Measurements from ENCODE around the gene ARSI.

ARSI gene

GRCh38 chr5:150246429-150246828, 56.3 kb downstream of the ARSI start:
- no peaks in the 10 kb centered on the region for H3K79me1 ChIP-seq (ENCODE audit: low read depth, low read length)
- no peak overlapping the region for H3K9ac ChIP-seq (ENCODE audit: low read depth, low read length, poor library complexity)
- no peak overlapping the region for H3K4me2 ChIP-seq (ENCODE audit: insufficient read depth, low read length, poor library complexity, severe bottlenecking)
- WGBS, 2 donors (ENCODE audit: extremely low coverage in 2 of 2, insufficient read length in 2 of 2, insufficient replicate concordance in 1 of 2), result no CpG with 5 or more reads among the region's 5 CpGs
- H3K4me3 ChIP-seq (ENCODE audit: low read length in 2 of 2), result no peak overlapping the region
- no peak overlapping the region for H2BK12ac ChIP-seq (ENCODE audit: low read length)
- H3K27ac ChIP-seq (replicated peaks; ENCODE audit: low read length), result no peak overlapping the region
- no peaks in the 10 kb centered on the region for H3K36me3 ChIP-seq (replicated peaks in 1 of 2; ENCODE audit: control insufficient read depth in 2 of 2, insufficient read depth in 2 of 2, low read length in 2 of 2)
- H3K18ac ChIP-seq (ENCODE audit: low read length), result peak overlapping the region; percentile 32
- H2BK5ac ChIP-seq (ENCODE audit: low read length), result no peak overlapping the region
- peak overlapping the region; percentile 75 for H2BK15ac ChIP-seq (ENCODE audit: low read length)
- no peak overlapping the region for H4K8ac ChIP-seq (ENCODE audit: low read depth, low read length)
- H2AK5ac ChIP-seq (ENCODE audit: low read depth, low read length), result peak overlapping the region; percentile 0
- H3K4ac ChIP-seq (ENCODE audit: low read length), result no peak overlapping the region
- no peak overlapping the region for H2BK120ac ChIP-seq (ENCODE audit: low read depth, low read length)
- H3K14ac ChIP-seq (ENCODE audit: low read length), result no peak overlapping the region
- peaks cover 19 to 29% of the 10 kb centered on the region in 2 donors for H3K4me1 ChIP-seq (ENCODE audit: control insufficient read depth in 2 of 2, insufficient read depth in 1 of 2, low read depth in 1 of 2, low read length in 2 of 2)
- no peak overlapping the region for H4K91ac ChIP-seq (ENCODE audit: low read depth, low read length, poor library complexity)
- no peak for DNase-seq (ENCODE audit: low spot score)
- H3K9me3 ChIP-seq (replicated peaks in 1 of 2; ENCODE audit: control insufficient read depth in 2 of 2, insufficient read depth in 1 of 2, low read depth in 1 of 2, low read length in 2 of 2), result no peaks in the 10 kb centered on the region
- no peak overlapping the region for H2AFZ ChIP-seq (ENCODE audit: low read length)
- H3K27me3 ChIP-seq (ENCODE audit: control insufficient read depth in 3 of 3, insufficient read depth in 3 of 3, low read depth in 1 of 3, low read length in 3 of 3), result no peaks in the 10 kb centered on the region
- no peak overlapping the region for H3K23ac ChIP-seq (ENCODE audit: low read depth, low read length, poor library complexity)

Data from neuronal stem cell (in vitro differentiated cells).